SK-N-MC (cell line): ENCODE measurements around the gene RPS6KA3.

Experiments
- EZH2 ChIP-seq: fragments of 200-600 bp; sonication (generic); IDR thresholded peaks from one replicate; pipeline ENCODE4 v1.6.1; 2017; ENCODE audit warnings: antibody characterized with exemption
- FOXP2 ChIP-seq: optimal IDR thresholded peaks from 2 replicates; pipeline ENCODE3; 2011; ENCODE audit warnings: mild to moderate bottlenecking, moderate library complexity; ENCODE audit not compliant: insufficient read depth; ENCODE audit errors: extremely low read length, control extremely low read depth
- POLR2AphosphoS5 ChIP-seq: IDR thresholded peaks from 2 replicates; pipeline ENCODE4 v1.6.1; 2012; ENCODE audit warnings: mild to moderate bottlenecking, low read depth, low read length, borderline replicate concordance

- TF ChIP-seq EZH2 (no peak), POLR2AphosphoS5 (no peak), FOXP2 (no peak)
Observed at GRCh38 chrX:20124964-20125363, 141.7 kb downstream of the RPS6KA3 start.
